GM19324 (cell line): ENCODE data around the gene OSER1.

Experiments used
- ATAC-seq: cut with Tn5 transposase; IDR thresholded peaks from one replicate; pipeline ENCODE4 v1.9.1; 2021; ENCODE audit warnings: mild to moderate bottlenecking, moderate library complexity; ENCODE audit not compliant: unreplicated experiment, low FRiP score

OSER1 gene

DNA sequence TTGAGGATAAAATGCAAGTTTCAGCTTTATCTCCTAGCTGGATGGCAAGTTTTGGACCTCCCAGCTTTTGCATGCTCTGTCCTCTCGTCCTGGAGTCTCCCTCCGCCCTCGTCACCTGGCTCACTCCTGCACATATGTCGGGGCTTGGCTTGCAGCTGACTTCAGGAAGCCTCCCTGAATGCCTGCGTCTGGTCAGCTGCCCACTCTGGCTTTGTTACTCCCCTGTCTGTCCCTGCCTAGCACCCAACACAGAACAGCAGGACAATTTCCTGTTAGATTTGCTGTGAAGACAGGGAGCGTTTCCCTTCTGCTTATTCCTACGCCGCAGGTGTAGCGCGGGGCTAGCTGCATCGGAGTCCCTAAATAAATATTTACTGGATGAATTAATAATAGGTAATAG, 29.0 kb downstream of the OSER1 start:
- no peak for ATAC-seq

DNA sequence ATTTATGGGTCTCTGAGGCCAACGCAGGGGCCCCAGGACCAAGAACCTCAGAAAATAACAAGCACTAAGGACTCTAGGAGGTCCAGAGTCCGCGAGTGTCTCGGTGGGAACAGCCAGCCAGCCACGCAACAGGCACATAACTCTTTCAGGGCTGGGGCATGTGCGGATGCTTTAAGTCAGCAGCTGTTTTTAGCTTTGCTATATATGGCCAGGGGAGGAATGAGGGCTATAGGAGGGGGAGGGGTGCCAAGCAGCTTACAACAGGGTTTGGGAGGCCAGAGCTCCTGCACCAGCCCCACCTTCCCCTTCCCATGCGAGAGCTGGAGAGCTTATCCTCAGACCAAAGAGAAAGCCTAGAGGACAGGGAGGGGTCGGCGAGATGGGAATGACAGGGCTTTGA, 29.8 kb downstream of the OSER1 start:
- no peak for ATAC-seq

DNA sequence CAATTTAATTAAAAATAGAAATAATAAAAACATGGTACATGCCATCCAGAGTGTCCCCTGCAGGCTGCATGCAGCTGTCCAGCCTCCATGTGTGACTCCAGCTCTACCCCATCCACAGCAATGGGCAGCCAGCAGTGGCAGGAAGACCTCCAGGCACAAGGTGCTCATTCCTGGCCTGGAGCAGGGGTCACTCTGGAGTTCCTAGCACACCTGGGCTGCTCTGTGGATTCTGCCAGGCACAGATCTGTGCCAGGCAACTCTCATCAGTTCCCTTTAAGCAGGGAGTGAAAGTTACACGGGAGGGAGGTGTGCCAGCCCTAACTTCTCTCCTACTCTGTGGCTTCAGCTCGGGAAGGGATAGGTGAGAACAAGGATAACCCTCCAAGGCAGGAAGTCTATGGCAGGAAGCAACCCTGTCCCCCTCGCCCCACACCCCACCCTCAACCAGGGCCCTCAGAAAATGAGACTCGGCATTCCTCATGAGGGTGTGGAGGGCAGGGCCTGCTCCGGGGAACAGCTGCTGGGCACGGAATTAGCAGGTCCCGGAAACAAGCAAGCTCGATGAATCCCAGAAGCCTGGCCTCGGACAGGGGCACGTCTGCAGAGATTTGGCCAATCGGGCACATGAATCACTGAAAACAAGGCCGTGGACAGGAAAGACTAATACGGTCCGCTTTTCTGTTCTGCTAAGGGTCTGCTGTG, 33.6 kb downstream of the OSER1 start:
- ATAC-seq, result no peak

DNA sequence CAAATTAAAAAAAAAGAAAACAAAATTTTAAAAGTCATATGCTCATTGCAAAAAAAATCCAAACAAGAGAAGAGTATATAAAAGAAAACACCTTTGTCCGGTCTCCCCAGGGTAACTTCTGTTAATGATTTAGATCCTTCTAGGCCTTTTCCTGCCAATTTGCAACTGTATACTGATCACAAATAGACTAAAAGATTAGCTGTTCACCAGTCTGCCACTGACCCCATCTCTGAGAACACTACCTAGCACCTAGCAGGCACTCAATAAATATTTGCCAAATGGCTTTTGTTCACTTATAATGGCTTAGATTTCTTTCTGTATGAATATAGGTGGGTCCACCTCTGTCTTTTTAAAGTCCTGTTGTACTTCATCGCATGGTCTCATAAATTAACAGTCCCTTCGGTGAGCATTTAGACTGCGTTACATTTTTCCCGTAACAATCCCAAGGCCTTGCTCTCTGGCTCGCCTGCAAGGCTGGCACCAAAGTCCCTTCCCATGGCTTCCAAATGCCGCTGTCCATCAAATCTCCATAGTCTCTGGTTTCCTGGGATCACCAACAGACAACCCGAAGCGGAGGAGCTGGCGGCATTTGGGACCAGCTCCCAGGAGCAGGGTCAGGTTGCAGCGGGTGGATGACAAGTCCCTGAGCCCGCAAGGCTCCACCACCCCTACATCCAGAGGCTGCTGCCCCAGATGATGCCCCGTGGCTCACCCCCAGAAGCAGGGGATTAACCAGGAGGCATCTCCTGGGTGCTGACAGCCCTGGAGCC, 35.4 kb downstream of the OSER1 start:
- no peak for ATAC-seq

DNA sequence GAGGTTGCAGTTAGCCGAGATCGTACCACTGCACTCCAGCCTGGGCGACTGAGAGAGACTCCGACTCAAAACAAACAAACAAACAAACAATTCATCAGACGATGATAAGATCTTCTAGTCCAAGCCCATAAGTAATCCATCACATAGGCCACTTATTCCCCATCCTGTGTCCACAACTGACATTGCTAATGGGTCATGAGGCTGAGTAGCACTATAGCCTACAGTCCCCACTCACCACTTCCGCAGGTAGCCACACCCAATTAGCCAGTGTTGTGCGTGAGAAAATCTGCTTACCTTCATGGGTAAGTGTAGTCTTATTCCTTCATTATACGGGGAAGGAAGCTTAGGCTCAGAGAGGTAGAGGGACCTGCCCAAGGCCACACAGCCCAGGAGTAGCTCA, 36.7 kb downstream of the OSER1 start:
- no peak for ATAC-seq

DNA sequence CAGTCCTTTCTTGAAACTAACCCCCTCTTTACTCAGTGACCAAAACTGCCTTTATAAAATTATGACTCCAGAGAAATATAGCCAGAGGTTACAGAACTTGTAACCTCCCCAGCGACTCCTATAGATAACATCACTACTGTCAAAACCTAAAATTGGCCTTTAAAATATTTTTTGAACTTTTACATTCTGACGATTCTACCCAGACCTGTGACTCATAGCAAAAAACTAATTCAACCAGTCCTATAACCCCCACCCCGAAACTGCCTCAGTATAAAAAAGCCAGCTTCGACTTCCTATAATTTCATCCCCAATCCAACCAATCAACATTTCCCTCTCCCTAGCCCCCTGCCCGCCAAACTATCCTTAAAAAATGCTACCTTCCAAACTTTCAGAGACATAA, 37.5 kb downstream of the OSER1 start:
- ATAC-seq, result no peak

DNA sequence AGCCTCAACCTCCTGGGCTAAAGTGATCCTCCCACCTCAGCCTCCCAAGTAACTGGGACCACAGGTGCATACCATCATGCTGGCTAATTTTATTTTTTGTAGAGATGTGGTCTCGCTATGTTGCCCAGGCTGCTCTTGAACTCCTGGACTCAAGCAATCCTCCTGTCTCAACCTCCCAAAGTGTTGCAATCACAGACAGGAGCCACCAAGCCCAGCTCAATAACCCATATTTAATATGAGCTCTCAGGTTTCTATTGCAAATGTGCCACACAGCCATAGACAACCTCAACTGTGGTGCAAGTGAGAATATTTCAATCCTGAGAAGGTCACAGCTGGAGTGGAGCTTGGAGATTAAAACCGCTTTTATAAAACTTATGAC, 38.0 kb downstream of the OSER1 start:
- no peak for ATAC-seq

DNA sequence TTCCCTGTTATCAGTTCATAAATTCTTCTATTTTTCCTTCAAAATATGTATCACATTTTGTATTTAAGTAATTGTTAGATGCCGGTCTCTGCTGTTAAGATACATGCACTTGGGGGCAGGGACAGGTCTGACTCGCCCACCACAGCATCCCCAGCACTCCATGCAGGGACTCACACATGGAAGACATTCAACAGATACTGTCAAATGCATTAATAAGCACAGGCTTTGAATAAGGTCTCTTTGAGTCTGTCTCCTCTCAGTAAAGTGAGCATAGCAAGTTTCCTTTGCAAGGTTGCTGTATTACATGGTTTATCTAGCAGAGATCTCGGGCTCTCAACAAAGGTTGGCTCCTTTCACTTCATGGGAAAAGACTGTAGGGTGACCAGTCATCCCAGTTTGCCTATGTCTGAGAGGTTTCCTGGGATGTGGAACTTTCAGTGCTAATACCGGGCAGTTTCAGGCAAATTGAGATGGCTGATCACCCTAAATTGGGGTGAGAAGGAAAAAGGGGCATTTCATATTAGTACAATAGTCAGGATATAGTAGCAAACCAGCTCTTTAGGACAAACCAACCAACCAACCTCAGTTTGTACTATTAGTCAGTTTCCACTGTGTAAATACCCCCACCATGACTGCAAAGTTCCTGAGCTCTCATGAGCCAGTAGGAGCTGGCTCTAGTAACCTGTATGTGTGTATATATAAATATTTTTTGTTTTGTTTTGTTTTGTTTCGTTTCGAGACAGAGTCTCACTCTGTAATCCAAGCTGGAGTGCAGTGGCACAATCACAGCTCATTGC, 38.6 kb downstream of the OSER1 start:
- no peak for ATAC-seq

DNA sequence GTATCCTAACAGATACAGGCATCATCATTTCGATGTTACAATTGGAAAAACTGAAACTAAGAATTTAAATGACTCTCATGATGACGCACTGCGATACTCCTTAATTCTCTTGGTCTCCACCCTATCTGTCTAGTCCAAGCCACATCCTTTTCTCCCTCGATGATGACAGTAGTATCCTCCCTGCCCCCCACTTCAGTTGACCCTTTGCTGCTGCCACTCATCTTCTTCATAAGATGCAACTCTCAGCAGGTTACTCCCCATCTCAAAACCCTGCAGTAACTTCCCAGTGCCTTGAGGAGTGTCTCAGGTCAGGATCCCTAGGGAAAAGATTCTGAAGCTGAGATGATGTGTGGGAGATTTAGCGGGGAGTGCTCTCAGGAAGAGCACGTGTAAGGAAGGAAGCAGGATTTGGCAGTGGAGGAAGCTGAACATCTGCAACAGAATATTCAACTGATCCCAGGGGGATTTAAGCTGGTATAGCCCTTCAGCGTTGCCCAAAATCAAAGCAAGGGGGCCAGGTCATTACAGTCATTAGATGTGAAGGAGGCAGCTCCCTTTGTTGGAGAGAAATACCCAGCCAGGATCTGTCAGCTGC, 39.7 kb downstream of the OSER1 start:
- no peak for ATAC-seq

DNA sequence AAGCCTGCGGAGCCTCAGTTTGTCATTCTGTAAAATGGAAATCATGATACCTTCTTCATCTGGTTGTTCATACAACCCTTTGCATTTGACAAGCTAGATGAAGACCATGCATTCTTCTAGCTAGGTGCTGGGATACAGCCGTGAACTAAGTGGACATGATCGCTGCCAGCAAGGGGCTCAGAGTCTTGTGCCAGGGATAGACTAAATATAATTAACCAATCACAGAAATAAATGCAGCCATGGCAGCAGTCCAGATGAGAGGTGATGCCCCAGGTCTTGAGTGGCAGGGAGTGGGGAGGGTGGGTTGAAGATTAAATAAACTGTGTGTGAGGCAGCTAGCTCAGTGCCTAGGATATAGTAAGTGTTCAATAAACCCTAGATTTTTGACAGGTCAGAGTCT, 42.8 kb downstream of the OSER1 start:
- no peak for ATAC-seq

DNA sequence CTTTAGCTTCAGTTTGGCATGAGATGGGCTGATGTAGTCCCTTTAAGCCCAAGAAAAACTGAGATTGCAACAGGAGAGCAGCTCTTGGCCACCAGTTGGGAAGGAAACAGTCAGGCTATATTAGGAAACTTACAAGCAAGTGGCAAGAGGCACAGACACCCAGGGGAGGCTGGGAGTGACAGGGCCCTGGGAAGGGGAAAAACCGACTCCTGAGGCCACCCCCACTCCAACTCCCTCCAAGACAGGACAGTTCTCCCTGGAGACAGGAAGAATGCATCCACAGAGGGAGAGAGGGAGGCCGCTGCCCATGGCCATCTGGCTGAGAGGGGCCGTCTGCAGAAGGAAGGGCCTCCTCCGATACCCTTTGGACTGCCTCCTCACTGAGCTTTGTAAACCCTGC, 44.1 kb downstream of the OSER1 start:
- ATAC-seq, result no peak

DNA sequence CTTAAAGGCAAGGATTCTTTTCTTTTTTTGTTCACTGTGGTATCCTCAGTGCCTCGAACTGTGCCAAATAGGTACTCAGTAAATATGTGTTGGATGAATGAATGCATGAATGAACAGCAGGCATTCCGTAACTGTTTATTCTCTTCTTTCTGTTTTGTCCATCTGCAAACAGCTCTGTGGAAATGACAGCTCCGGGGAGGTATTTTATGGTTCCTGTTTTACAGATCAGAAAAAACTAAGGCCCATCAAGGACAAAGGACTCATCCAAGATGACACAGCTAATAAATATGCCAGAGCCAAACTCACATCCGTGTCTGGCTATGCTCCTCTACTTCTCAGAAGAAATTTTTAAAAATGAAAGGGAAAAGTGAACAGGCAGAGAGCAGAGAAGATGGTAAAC, 44.6 kb downstream of the OSER1 start:
- ATAC-seq, result no peak

DNA sequence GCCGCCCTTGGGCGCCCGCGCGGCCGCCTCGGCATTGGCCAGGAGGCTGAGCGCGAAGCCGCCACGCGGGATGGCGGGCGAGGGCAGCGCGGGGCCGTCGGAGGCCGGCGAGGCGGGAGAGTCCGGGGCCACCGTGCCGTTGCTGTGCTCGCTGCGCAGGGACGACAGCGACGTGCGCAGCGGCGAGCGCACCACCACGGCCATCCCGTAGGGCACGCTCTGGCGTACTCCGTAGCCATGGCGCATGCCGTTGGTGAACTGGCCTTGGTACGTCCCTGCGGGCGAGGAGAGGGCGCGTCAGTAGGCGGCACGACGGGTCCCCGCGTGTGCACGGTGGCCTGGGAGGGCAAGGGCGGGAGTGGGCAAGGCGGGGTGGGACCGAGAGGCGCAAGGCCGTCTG, 50.4 kb downstream of the OSER1 start:
- ATAC-seq, result no peak

DNA sequence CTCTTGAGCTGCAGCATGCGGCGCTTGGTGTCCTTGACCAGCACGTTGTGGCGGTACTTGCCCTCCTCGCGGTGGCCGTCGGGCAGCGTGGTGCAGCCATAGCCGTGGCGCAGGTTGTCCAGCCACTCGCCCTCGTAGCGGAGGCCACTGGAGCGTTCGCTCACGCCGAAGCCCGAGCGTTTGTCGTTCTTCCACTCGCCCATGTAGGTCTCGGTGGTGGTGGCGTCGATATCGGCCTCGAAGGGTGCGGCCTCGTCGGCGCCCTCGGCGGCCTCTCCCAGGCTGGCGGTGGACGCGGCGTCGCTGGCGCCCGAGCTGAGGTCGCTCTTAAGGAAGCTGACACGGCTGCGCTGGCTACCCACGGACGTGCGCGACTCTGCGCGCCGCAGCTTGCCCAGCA, 50.9 kb downstream of the OSER1 start:
- ATAC-seq, result no peak

DNA sequence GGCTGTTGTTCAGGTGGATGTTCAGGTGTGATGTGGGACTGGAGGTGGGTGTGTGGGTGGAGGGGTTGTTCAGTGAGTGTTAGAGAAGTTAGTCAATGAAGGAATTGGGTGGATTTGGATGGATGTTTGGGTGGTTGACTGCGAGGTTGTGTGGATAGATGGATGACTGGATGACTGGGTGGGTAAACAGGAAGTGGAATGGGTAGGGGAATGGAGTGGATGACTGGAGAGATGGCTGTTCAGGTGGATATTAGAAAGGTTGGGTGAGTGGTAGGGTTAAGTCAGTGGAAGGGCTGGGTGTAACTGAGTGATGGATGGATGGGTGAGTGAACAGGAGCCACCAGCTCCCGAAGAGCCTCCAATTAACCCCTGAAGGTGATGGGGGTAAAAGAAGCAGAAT, 51.4 kb downstream of the OSER1 start:
- ATAC-seq, result no peak

DNA sequence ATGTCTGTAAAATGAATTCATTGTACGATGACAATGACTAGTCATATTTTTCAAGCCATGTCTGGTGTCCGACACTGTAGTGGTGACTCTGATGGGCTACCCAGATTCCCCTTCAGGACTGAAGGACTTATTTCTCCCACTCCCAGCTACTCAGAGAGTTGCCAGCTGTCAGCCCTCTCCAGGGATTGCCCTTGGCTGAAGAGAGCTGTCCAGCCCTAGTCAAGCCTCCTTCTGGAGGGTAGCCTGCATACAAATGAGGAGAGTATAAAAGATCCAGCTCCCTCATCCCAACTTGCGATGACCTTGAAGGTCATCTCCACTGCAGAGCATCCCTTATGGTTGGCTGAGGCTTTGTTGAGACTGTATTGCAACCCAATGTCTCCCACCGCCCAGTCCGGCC, 53.5 kb downstream of the OSER1 start:
- ATAC-seq, result no peak

DNA sequence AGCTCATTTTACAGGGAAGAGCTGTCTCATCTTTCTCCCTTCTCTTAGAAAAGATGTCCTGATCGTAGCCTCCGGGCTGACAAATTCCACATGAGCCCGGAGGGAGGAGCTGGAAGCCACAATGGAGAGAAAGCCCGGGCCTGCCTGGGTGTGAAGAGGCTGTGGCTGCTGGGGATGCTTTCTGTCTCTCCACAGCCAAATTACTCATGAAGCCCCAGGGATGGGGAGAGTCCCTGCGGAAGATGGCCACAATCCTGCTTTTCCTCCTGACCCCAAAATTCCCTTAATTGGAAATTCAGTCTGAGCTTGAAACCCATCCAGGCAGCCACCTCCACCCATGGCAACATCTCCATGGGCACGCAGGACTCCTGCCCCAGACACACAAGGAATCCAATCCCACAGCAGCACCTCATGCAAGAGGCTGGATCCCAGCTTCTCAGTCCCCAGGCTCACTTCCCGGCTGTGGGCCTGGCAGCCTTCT, 56.0 kb downstream of the OSER1 start:
- ATAC-seq, result no peak

DNA sequence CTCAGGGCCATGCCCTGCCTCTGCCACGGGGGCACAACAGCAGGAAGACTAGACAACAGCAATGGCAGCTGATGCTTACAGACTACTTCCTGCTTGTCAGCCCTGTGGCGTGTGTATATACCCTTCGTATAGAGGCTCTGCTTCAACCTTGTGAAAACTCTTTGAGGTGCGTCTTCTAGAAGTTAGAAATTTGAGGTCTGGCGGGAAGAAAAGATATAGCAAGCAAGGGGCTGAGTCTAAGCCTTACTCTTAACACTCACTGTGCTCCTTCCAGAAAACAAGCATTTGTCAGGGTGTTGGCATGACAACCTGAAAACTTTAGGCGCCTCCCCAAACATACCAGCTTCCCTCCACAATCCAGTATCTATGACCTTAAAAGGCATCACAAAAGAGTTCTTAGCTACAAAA, 56.9 kb downstream of the OSER1 start:
- no peak for ATAC-seq

DNA sequence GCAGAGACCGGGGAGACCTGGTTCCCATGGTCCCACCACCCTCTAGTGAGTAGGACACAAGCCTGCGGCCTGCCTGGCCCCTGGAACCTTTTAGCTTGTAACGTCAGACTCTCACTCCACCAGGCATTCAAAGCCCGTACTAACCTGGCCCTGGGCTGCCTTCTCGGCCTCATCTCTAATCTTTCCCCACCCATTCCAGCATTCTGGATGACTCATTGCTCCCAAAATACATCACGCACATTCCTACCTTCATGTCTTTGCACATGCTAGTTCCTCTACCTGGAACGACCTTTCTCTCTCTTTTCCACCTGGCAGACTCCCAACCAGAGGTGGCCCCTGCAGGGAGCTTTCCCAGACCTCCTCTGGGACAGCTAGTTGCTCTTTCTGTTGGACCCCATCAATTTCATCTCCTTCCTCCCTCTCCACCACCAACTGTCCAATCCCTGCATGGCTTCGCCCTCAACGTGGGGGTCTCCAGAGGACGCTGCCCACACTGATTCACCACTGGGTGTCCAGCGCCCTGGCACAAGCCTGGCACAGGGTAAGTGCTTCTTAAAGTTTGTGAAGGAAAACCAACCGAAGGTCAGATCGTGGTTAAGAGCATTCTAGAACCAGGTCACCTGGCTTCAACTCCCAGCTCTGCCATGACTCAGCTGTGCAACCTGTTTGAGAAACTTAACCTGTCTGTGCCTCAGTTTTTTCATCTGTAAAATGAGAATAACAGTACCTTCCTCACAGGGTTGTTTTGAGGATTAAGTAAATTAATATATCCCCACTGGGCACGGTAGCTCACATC, 58.8 kb downstream of the OSER1 start:
- no peak for ATAC-seq

DNA sequence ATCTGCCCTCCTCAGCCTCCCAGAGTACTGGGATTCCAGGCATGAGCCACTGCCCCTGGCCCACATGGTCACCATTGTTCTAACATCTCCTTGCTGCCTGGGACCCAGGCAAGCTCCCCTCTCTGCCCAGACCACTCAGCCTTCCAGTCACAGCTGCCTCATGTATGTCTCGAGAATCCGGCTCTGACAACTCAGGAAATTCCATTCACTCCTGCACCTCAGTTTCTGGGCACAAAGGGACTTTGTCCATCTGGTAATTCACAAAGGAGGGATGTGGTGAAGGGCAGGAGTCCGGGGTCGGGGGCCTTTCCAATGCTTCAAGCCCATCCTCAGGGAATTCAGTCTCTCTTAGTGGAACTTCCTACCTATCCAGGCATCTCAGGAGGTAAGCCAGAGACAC, 64.3 kb downstream of the OSER1 start:
- no peak for ATAC-seq
